SK-N-SH (cell line): Measurements from ENCODE around the gene DCDC2. TPM values are rescaled to one million over a fixed set of nuclear protein-coding genes. Genes with fewer than 3 reads are reported as not detected.

ENCODE experiments used
- CTCF ChIA-PET: fragments of 300-600, 350-600 bp; formaldehyde crosslinking; extraction: SDS; loops from one replicate; lab custom pipeline; 2021; lab: Yijun Ruan, JAX
- POLR2A ChIA-PET: fragments of 350-600 bp; sonication (Branson Sonifier 250); formaldehyde crosslinking; extraction: SDS; loops from one replicate; lab custom pipeline; 2020; ENCODE audit warnings: antibody characterized with exemption, inconsistent platforms; lab: Yijun Ruan, JAX
- DNase-seq: peaks from one replicate; pipeline ENCODE4 v3.0.0; 2012
- H2AFZ ChIP-seq: fragments of 200-600 bp; sonication (generic); 2 replicates; pipeline ENCODE4 v1.8.1; 2016; ENCODE audit warnings: antibody characterized with exemption, mild to moderate bottlenecking, low read depth
- H3F3A ChIP-seq: fragments of 200-600 bp; sonication (generic); replicated peaks from 2 replicates; pipeline ENCODE3; 2016; ENCODE audit warnings: antibody characterized with exemption, mild to moderate bottlenecking; ENCODE audit not compliant: insufficient read depth
- H3K27ac ChIP-seq, 2 experiments: fragments of 200-500 bp in 1 of 2; fragments of 200-600 bp in 1 of 2; sonication (Bioruptor generic) in 1 of 2; sonication (generic), shearing (Covaris generic) in 1 of 2; 2 replicates each; pipeline versions ENCODE4 v1.5.1 to v1.6.1; 2014 to 2016; ENCODE audit warnings: low read depth in 2 of 2, inconsistent platforms in 1 of 2, low read length in 1 of 2, mild to moderate bottlenecking in 1 of 2, mixed read lengths in 1 of 2
- H3K27me3 ChIP-seq: fragments of 200-600 bp; sonication (generic), shearing (Covaris generic); 2 replicates; pipeline ENCODE4 v1.6.1; 2016; ENCODE audit warnings: mixed run types; ENCODE audit not compliant: insufficient read depth
- H3K36me3 ChIP-seq, 2 experiments: fragments of 200-500 bp in 1 of 2; fragments of 200-600 bp in 1 of 2; sonication (Bioruptor generic) in 1 of 2; sonication (generic) in 1 of 2; replicated peaks in 1 of 2; 2 replicates each; pipeline versions ENCODE3 to v1.5.1; 2014 to 2016; ENCODE audit warnings: low read length in 1 of 2, mild to moderate bottlenecking in 1 of 2; ENCODE audit not compliant: insufficient read depth in 2 of 2, control insufficient read depth in 1 of 2
- H3K4me1 ChIP-seq, 2 experiments: fragments of 200-500 bp in 1 of 2; fragments of 200-600 bp in 1 of 2; sonication (Bioruptor generic) in 1 of 2; sonication (generic), shearing (Covaris generic) in 1 of 2; 2 replicates each; pipeline versions ENCODE4 v1.5.1 to v1.6.1; 2014 to 2016; ENCODE audit warnings: low read depth in 1 of 2, low read length in 1 of 2, mixed run types in 1 of 2; ENCODE audit not compliant: insufficient read depth in 2 of 2, control insufficient read depth in 1 of 2
- H3K4me2 ChIP-seq: fragments of 200-600 bp; sonication (generic), shearing (Covaris generic); 2 replicates; pipeline ENCODE4 v1.6.1; 2017; ENCODE audit warnings: mixed run types
- H3K4me3 ChIP-seq, 2 experiments: fragments of 200-500 bp in 1 of 2; fragments of 200-600 bp in 1 of 2; sonication (Bioruptor generic) in 1 of 2; sonication (generic), shearing (Covaris generic) in 1 of 2; 2 replicates each; pipeline versions ENCODE4 v1.5.1 to v1.8.1; 2014 to 2016; ENCODE audit warnings: low read depth in 2 of 2, inconsistent platforms in 1 of 2, low read length in 1 of 2, mild to moderate bottlenecking in 1 of 2, mixed read lengths in 1 of 2, moderate library complexity in 1 of 2
- H3K79me2 ChIP-seq: fragments of 200-600 bp; sonication (generic); 2 replicates; pipeline ENCODE4 v1.8.1; 2017; ENCODE audit warnings: mild to moderate bottlenecking; ENCODE audit not compliant: insufficient read depth
- H3K9ac ChIP-seq: fragments of 200-600 bp; sonication (generic); 2 replicates; pipeline ENCODE4 v1.6.1; 2017; ENCODE audit warnings: mixed run types
- H3K9me2 ChIP-seq: fragments of 200-600 bp; sonication (generic); 2 replicates; pipeline ENCODE4 v1.6.1; 2017; ENCODE audit warnings: mixed run types
- H3K9me3 ChIP-seq: fragments of 200-600 bp; sonication (generic); 2 replicates; pipeline ENCODE4 v1.6.1; 2017; ENCODE audit warnings: mixed run types, mild to moderate bottlenecking, moderate library complexity
- H4K20me1 ChIP-seq: fragments of 200-600 bp; sonication (generic); 2 replicates; pipeline ENCODE4 v1.6.1; 2017; ENCODE audit warnings: mild to moderate bottlenecking, mixed run types; ENCODE audit not compliant: insufficient read depth
- CHD2 ChIP-seq: fragments of 150-350 bp; IDR thresholded peaks from 2 replicates; pipeline ENCODE4 v1.6.1; 2018; ENCODE audit warnings: low read length; ENCODE audit not compliant: partially characterized antibody
- ELF1 ChIP-seq: IDR thresholded peaks from 2 replicates; pipeline ENCODE4 v1.4.0; 2012
- EP300 ChIP-seq, 2 experiments: IDR thresholded peaks; 2 replicates each; pipeline versions ENCODE4 v1.4.0 to v1.6.1; 2012; ENCODE audit warnings: borderline replicate concordance in 1 of 2, low read depth in 1 of 2, low read length in 1 of 2
- EZH2phosphoT487 ChIP-seq: fragments of 200-600 bp; sonication (generic); IDR thresholded peaks from 2 replicates; pipeline ENCODE4 v1.6.1; 2017; ENCODE audit warnings: low read depth, mixed run types, mild to moderate bottlenecking, antibody characterized with exemption, moderate library complexity, borderline replicate concordance
- FOSL2 ChIP-seq: IDR thresholded peaks from 2 replicates; pipeline ENCODE4 v1.4.0; 2012; ENCODE audit warnings: low read depth, mild to moderate bottlenecking, moderate library complexity, borderline replicate concordance
- FOXM1 ChIP-seq: IDR thresholded peaks from 2 replicates; pipeline ENCODE4 v1.4.0; 2012; ENCODE audit warnings: low read depth, mild to moderate bottlenecking
- GATA2 ChIP-seq: sonication (generic); formaldehyde crosslinking; IDR thresholded peaks from 2 replicates; pipeline ENCODE4 v1.5.0; 2020; ENCODE audit warnings: mild to moderate bottlenecking, missing genetic modification reagents
- JUND ChIP-seq: IDR thresholded peaks from 2 replicates; pipeline ENCODE4 v1.4.0; 2012
- MEF2A ChIP-seq: IDR thresholded peaks from 2 replicates; pipeline ENCODE4 v1.4.0; 2012; ENCODE audit warnings: low read depth, borderline replicate concordance
- MXI1 ChIP-seq: IDR thresholded peaks from 2 replicates; pipeline ENCODE4 v1.6.1; 2012; ENCODE audit warnings: mild to moderate bottlenecking, low read depth, low read length, improper control_type of control experiment
- PBX3 ChIP-seq: IDR thresholded peaks from 2 replicates; pipeline ENCODE4; 2012
- RCOR1 ChIP-seq: fragments of 150-350 bp; IDR thresholded peaks from 2 replicates; pipeline ENCODE4 v1.6.1; 2017; ENCODE audit warnings: antibody characterized with exemption, low read length
- RFX5 ChIP-seq: IDR thresholded peaks from 2 replicates; pipeline ENCODE4 v1.6.1; 2012; ENCODE audit warnings: mild to moderate bottlenecking, improper control_type of control experiment, low read length
- RXRA ChIP-seq: IDR thresholded peaks from 2 replicates; pipeline ENCODE4 v1.4.0; 2012; ENCODE audit warnings: low read depth, mild to moderate bottlenecking, borderline replicate concordance
- TEAD4 ChIP-seq: IDR thresholded peaks from 2 replicates; pipeline ENCODE4 v1.4.0; 2012; ENCODE audit warnings: mild to moderate bottlenecking, borderline replicate concordance; ENCODE audit not compliant: insufficient read depth
- USF1 ChIP-seq: IDR thresholded peaks from 2 replicates; pipeline ENCODE4 v1.4.0; 2012; ENCODE audit warnings: low read depth, borderline replicate concordance
- YY1 ChIP-seq: IDR thresholded peaks from 2 replicates; pipeline ENCODE4 v1.4.0; 2012; ENCODE audit warnings: low read depth, mild to moderate bottlenecking
- ZBTB33 ChIP-seq: IDR thresholded peaks from 2 replicates; pipeline ENCODE4 v1.4.0; 2012; ENCODE audit warnings: low read depth, borderline replicate concordance
- WGBS: methylation state at CpG from one replicate; pipeline ENCODE4 v1.1.6; 2017; ENCODE audit warnings: low lambda C conversion rate; 5-methylcytosine and 5-hydroxymethylcytosine counted together
- polyA plus RNA-seq, 3 experiments: library from polyadenylated mRNA; depleted of rRNA; stranded (reverse); fragments of >200 nt; gene quantifications; 2 replicates each; pipeline ENCODE4 v1.2.3, GENCODE V29; 2012
- TF ChIP-seq, protein P1 (sequence below): IDR thresholded peaks from 2 replicates; pipeline ENCODE4 v1.6.1; 2012; ENCODE audit warnings: mild to moderate bottlenecking, low read depth, low read length, moderate library complexity
- TF ChIP-seq, protein P2 (sequence below): fragments of 200-600 bp; sonication (generic); IDR thresholded peaks from 2 replicates; pipeline ENCODE4 v1.6.1; 2017; ENCODE audit warnings: antibody characterized with exemption, mild to moderate bottlenecking, moderate library complexity

Gene DCDC2
- polyA plus RNA-seq, 1 of the 3 experiments (the other 2 are of a cell fraction): not detected

DNA sequence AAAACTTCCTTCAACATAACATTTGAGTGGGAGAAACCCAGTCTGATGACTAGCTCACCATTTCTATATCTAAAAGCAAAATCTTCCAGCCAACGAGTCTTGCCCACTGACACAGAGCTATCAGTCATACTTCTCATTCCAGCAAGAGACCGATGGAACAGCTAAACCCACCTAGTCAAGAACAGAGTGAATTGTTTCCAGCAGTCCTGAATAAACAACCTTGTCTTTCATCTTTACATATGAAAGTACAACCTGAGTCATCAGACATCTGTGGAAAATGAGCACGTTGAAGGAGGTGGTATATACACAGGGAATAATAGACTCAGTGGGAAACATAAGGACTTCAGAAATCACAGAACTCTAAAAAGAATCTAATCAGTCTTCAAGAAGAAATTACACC is 208.0 kb downstream of the DCDC2 start:
- ChIA-PET POLR2A (no interaction called here), CTCF (no interaction called here)
- no peaks in the 10 kb centered on the region for H3K36me3 ChIP-seq
- no peaks in the 10 kb centered on the region for H3K27me3 ChIP-seq
- H3K4me1 ChIP-seq: no peaks in the 10 kb centered on the region
- no peak overlapping the region for H2AFZ ChIP-seq
- H3K79me2 ChIP-seq: no peaks in the 10 kb centered on the region
- H4K20me1 ChIP-seq: no peaks in the 10 kb centered on the region
- H3K9me2 ChIP-seq: no peaks in the 10 kb centered on the region
- no peak overlapping the region for H3K4me2 ChIP-seq
- H3K9me3 ChIP-seq: 0 out of 2 replicates have a peak, but pooled peaks cover 9% of the 10 kb centered on the region
- no peaks in the 10 kb centered on the region for H3F3A ChIP-seq
- no peak for TF ChIP-seq CHD2
- no peak for TF ChIP-seq JUND
- TF ChIP-seq ELF1: no peak
- TF ChIP-seq, all 33 proteins: peak for 0
- H3K9ac ChIP-seq: no peak overlapping the region
- no peak for DNase-seq
- WGBS: 12% methylated on average over 3 of the region's 3 CpGs
- no peak overlapping the region for H3K27ac ChIP-seq
- no peak overlapping the region for H3K4me3 ChIP-seq

DNA sequence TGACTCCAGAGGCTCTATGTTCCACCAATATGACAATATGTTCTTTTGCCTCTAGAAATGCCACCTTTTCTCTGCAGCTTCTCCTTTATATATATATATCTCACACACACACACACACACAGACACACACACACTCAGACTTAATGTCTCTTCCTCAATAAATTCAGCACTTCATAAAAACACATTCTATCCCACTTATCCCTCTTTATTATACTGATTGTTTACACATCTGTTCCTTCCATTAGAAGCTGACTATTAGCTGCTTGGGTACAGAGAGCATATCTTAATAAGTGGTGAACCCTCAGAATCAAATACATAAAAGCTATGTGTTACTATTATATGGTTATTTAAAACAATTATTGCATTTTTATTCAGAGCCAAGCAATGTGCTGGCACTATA is 208.6 kb downstream of the DCDC2 start:
- Histone ChIP-seq H4K20me1 (no peaks in the 10 kb centered on the region), H3K9me3 (0 out of 2 replicates have a peak, but pooled peaks cover 9% of the 10 kb centered on the region), H3K27me3 (no peaks in the 10 kb centered on the region), H3K27ac (no peak overlapping the region), H3K4me1 (no peaks in the 10 kb centered on the region), H3K4me3 (no peak overlapping the region), H3K36me3 (no peaks in the 10 kb centered on the region), H3K79me2 (no peaks in the 10 kb centered on the region), H3K9me2 (no peaks in the 10 kb centered on the region), H3K4me2 (no peak overlapping the region), H2AFZ (no peak overlapping the region), H3F3A (no peaks in the 10 kb centered on the region), H3K9ac (no peak overlapping the region)
- CTCF ChIA-PET: no interaction called here
- POLR2A ChIA-PET: no interaction called here
- DNase-seq: no peak
- TF ChIP-seq RCOR1 (no peak), RXRA (no peak), EZH2phosphoT487 (no peak), ZBTB33 (no peak), GATA2 (CRISPR knock-in tag) (no peak), FOSL2 (no peak), PBX3 (no peak), MXI1 (no peak), USF1 (no peak), EP300 (IDR thresholded peaks at IDR 0.05; ENCODE audit: borderline replicate concordance in 1 of 2, low read depth in 1 of 2, low read length in 1 of 2) (no peak), YY1 (no peak), FOXM1 (no peak), RFX5 (no peak), MEF2A (no peak), TEAD4 (no peak), CHD2 (no peak)
- TF ChIP-seq, protein P1, sequence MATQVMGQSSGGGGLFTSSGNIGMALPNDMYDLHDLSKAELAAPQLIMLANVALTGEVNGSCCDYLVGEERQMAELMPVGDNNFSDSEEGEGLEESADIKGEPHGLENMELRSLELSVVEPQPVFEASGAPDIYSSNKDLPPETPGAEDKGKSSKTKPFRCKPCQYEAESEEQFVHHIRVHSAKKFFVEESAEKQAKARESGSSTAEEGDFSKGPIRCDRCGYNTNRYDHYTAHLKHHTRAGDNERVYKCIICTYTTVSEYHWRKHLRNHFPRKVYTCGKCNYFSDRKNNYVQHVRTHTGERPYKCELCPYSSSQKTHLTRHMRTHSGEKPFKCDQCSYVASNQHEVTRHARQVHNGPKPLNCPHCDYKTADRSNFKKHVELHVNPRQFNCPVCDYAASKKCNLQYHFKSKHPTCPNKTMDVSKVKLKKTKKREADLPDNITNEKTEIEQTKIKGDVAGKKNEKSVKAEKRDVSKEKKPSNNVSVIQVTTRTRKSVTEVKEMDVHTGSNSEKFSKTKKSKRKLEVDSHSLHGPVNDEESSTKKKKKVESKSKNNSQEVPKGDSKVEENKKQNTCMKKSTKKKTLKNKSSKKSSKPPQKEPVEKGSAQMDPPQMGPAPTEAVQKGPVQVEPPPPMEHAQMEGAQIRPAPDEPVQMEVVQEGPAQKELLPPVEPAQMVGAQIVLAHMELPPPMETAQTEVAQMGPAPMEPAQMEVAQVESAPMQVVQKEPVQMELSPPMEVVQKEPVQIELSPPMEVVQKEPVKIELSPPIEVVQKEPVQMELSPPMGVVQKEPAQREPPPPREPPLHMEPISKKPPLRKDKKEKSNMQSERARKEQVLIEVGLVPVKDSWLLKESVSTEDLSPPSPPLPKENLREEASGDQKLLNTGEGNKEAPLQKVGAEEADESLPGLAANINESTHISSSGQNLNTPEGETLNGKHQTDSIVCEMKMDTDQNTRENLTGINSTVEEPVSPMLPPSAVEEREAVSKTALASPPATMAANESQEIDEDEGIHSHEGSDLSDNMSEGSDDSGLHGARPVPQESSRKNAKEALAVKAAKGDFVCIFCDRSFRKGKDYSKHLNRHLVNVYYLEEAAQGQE: no peak
- TF ChIP-seq, protein P2, sequence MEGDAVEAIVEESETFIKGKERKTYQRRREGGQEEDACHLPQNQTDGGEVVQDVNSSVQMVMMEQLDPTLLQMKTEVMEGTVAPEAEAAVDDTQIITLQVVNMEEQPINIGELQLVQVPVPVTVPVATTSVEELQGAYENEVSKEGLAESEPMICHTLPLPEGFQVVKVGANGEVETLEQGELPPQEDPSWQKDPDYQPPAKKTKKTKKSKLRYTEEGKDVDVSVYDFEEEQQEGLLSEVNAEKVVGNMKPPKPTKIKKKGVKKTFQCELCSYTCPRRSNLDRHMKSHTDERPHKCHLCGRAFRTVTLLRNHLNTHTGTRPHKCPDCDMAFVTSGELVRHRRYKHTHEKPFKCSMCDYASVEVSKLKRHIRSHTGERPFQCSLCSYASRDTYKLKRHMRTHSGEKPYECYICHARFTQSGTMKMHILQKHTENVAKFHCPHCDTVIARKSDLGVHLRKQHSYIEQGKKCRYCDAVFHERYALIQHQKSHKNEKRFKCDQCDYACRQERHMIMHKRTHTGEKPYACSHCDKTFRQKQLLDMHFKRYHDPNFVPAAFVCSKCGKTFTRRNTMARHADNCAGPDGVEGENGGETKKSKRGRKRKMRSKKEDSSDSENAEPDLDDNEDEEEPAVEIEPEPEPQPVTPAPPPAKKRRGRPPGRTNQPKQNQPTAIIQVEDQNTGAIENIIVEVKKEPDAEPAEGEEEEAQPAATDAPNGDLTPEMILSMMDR: no peak
